GM12878 (cell line): ENCODE data around the gene GABRB1. TPM values are rescaled to one million over a fixed set of nuclear protein-coding genes. Genes with fewer than 3 reads are reported as not detected.

Experiments used
- ATAC-seq: fragments of 200-7000 bp; cut with Tn5 transposase; 3 replicates; pipeline ENCODE4 v1.9.1; 2020; ENCODE audit warnings: mild to moderate bottlenecking, moderate library complexity
- BruUV-seq: library from RNA; stranded (reverse); fragments of 400-500 nt; replicated peaks from 2 replicates; lab custom pipeline; 2021; lab: Mats Ljungman, UMichigan
- CTCF ChIA-PET: fragments of 300-600 bp; sonication (Branson Sonifier 250); formaldehyde crosslinking; extraction: SDS; loops from one replicate; lab custom pipeline; 2021; ENCODE audit warnings: inconsistent platforms; lab: Yijun Ruan, JAX
- POLR2A ChIA-PET: fragments of 350-600 bp; formaldehyde crosslinking; extraction: SDS; loops from one replicate; lab custom pipeline; 2021; ENCODE audit warnings: inconsistent platforms; lab: Charles Lee
- RAD21 ChIA-PET: fragments of 300-600 bp; sonication (Branson Sonifier 250); formaldehyde crosslinking; loops from one replicate; lab custom pipeline; 2023; ENCODE audit warnings: antibody characterized with exemption; ENCODE audit not compliant: unreplicated experiment; lab: Charles Lee
- SMC1A ChIA-PET: fragments of 300-600 bp; sonication (Branson Sonifier 250); formaldehyde crosslinking; loops from one replicate; lab custom pipeline; 2023; ENCODE audit not compliant: unreplicated experiment, uncharacterized antibody; lab: Charles Lee
- DNase-seq: peaks from one replicate; pipeline ENCODE4 v3.0.0-alpha.2; 2011; ENCODE audit warnings: low read depth, low spot score
- FAIRE-seq: peaks from 3 replicates; lab custom pipeline; 2011; peaks lifted over from hg19 to GRCh38; lab: Jason Lieb, UNC
- H2AFZ ChIP-seq: 2 replicates; pipeline ENCODE4 v1.6.0; 2011; ENCODE audit warnings: low read depth, low read length, control low read depth; ENCODE audit not compliant: control insufficient read depth
- H3K27ac ChIP-seq: 2 replicates; pipeline ENCODE4 v1.5.1; 2011; ENCODE audit warnings: control low read depth; ENCODE audit not compliant: control insufficient read depth, insufficient read depth
- H3K27me3 ChIP-seq, 2 experiments: replicated peaks in 1 of 2; 2 replicates each; pipeline versions ENCODE4 v1.6.0 to v1.6.1; 2011; ENCODE audit warnings: low read length in 1 of 2; ENCODE audit not compliant: control insufficient read depth in 2 of 2, insufficient read depth in 2 of 2
- H3K36me3 ChIP-seq, 2 experiments: 2 replicates each; pipeline ENCODE4 v1.5.1; 2011; ENCODE audit warnings: low read length in 1 of 2; ENCODE audit not compliant: control insufficient read depth in 2 of 2, insufficient read depth in 2 of 2
- H3K4me1 ChIP-seq: 2 replicates; pipeline ENCODE4 v1.6.1; 2011; ENCODE audit warnings: mild to moderate bottlenecking, low read length, moderate library complexity, mixed read lengths; ENCODE audit not compliant: control insufficient read depth, insufficient read depth
- H3K4me2 ChIP-seq: 2 replicates; pipeline ENCODE4 v1.6.0; 2011; ENCODE audit warnings: control low read depth; ENCODE audit not compliant: control insufficient read depth, insufficient read depth
- H3K4me3 ChIP-seq: fragments of 200-600 bp; sonication (generic); 2 replicates; pipeline ENCODE4 v1.5.1; 2016
- H3K79me2 ChIP-seq: 2 replicates; pipeline ENCODE4 v1.6.0; 2011; ENCODE audit warnings: low read length; ENCODE audit not compliant: control insufficient read depth, insufficient read depth
- H3K9ac ChIP-seq: 2 replicates; pipeline ENCODE4 v1.8.0; 2011; ENCODE audit warnings: low read length, control low read depth, mixed read lengths; ENCODE audit not compliant: control insufficient read depth, insufficient read depth
- H3K9me3 ChIP-seq: replicated peaks from 3 replicates; pipeline ENCODE4 v1.5.1; 2011; ENCODE audit warnings: mild to moderate bottlenecking, low read length; ENCODE audit not compliant: control insufficient read depth, insufficient read depth
- H4K20me1 ChIP-seq: 2 replicates; pipeline ENCODE4 v1.6.0; 2011; ENCODE audit not compliant: control insufficient read depth, insufficient read depth
- BMI1 ChIP-seq: fragments of 450-650 bp; IDR thresholded peaks from 2 replicates; pipeline ENCODE4 v1.6.1; 2016; ENCODE audit warnings: mild to moderate bottlenecking, moderate library complexity, borderline replicate concordance
- DPF2 ChIP-seq: fragments of 450-650 bp; IDR thresholded peaks from 2 replicates; pipeline ENCODE4 v1.6.1; 2017; ENCODE audit warnings: mild to moderate bottlenecking
- E2F4 ChIP-seq: IDR thresholded peaks from 2 replicates; pipeline ENCODE4 v1.6.1; 2012; ENCODE audit warnings: low read depth, low read length, improper control_type of control experiment
- KAT2A ChIP-seq: conservative IDR thresholded peaks from 2 replicates; pipeline ENCODE4 v1.6.1; 2011; ENCODE audit warnings: low read depth, low read length; ENCODE audit not compliant: control insufficient read depth
- KDM1A ChIP-seq: fragments of 200-600 bp; sonication (generic); IDR thresholded peaks from 2 replicates; pipeline ENCODE4 v1.6.1; 2016; ENCODE audit warnings: borderline replicate concordance
- POU2F2 ChIP-seq: IDR thresholded peaks from 3 replicates; pipeline ENCODE4 v1.6.1; 2011; ENCODE audit warnings: low read depth, mild to moderate bottlenecking, low read length, borderline replicate concordance
- RFX5 ChIP-seq: IDR thresholded peaks from 2 replicates; pipeline ENCODE4 v1.6.1; 2011; ENCODE audit warnings: low read depth, low read length, improper control_type of control experiment
- SIX5 ChIP-seq: IDR thresholded peaks from 2 replicates; pipeline ENCODE4 v1.6.1; 2011; ENCODE audit warnings: mild to moderate bottlenecking, low read depth, low read length, moderate library complexity; ENCODE audit not compliant: severe bottlenecking
- SREBF2 ChIP-seq: IDR thresholded peaks from 2 replicates; pipeline ENCODE4 v1.6.1; 2012; ENCODE audit warnings: mild to moderate bottlenecking, low read length
- TAF1 ChIP-seq: IDR thresholded peaks from 2 replicates; pipeline ENCODE4 v1.6.1; 2011; ENCODE audit warnings: mild to moderate bottlenecking, low read depth, low read length, borderline replicate concordance
- USF2 ChIP-seq: IDR thresholded peaks from 2 replicates; pipeline ENCODE4 v1.6.1; 2011; ENCODE audit warnings: low read depth, low read length, improper control_type of control experiment, borderline replicate concordance
- ZNF384 ChIP-seq: IDR thresholded peaks from 2 replicates; pipeline ENCODE4 v1.6.1; 2012; ENCODE audit warnings: low read depth, mild to moderate bottlenecking, low read length, improper control_type of control experiment, borderline replicate concordance
- WGBS: methylation state at CpG from one replicate; pipeline ENCODE4 v1.1.6; 2016; ENCODE audit warnings: low lambda C conversion rate; ENCODE audit not compliant: insufficient replicate concordance, insufficient coverage; ENCODE audit errors: missing lambda C conversion rate; 5-methylcytosine and 5-hydroxymethylcytosine counted together
- in situ Hi-C: fragments of 300-500 bp; cut with MboI; formaldehyde crosslinking; loops from 9 replicates; pipeline ENCODE4 v1.14.3; 2018; ENCODE audit warnings: mixed read lengths
- intact Hi-C: fragments of 100-400 bp; cut with micrococcal nuclease; formaldehyde crosslinking; loops from one replicate; pipeline ENCODE4 v1.14.2; 2022; ENCODE audit not compliant: unreplicated experiment
- polyA plus RNA-seq, 11 experiments: library from polyadenylated mRNA; depleted of rRNA in 4 of 11; unstranded in 6 of 11; stranded (reverse) in 5 of 11; fragments of >200 nt; fragmentation: Nextera tagmentation in 4 of 11; fragmentation: Illumina TruSeq in 1 of 11; extraction: Ambion mirVana in 4 of 11; extraction: Trizol in 1 of 11; gene quantifications; 1 replicate in 1 of 11; 2 replicates in 10 of 11; pipeline versions ENCODE4 v1.2.1 to v1.2.3, GENCODE V29; 2011 to 2016; ENCODE audit warnings: inconsistent platforms in 2 of 11, missing spikeins in 2 of 11, low read depth in 1 of 11
- total RNA-seq, 4 experiments: library from RNA; depleted of rRNA in 3 of 4; stranded (reverse); fragments of >200 nt in 3 of 4; fragmentation: Illumina TruSeq in 1 of 4; extraction: Trizol in 1 of 4; gene quantifications; 2 replicates each; pipeline versions ENCODE4 v1.2.1 to v1.2.3, GENCODE V29; 2013 to 2021

Gene GABRB1
- total and polyA plus RNA-seq, 10 of the 15 experiments (the other 5 are each of a cell fraction or from before 2014, with no cell fraction given) = 0.13 to 0.92 TPM; not detected in 8

GRCh38 chr4:47342796-47343195 lies 311.4 kb downstream of the GABRB1 start:
- RAD21 ChIA-PET = no interaction called here
- Histone ChIP-seq H2AFZ (no peak overlapping the region), H3K9ac (no peak overlapping the region), H3K36me3 (no peaks in the 10 kb centered on the region), H3K9me3 (no peaks in the 10 kb centered on the region), H3K4me2 (no peak overlapping the region), H4K20me1 (no peaks in the 10 kb centered on the region), H3K4me1 (no peaks in the 10 kb centered on the region), H3K27ac (no peak overlapping the region), H3K4me3 (no peak overlapping the region), H3K27me3 (no peaks in the 10 kb centered on the region; a peak in 1 of 4 replicates), H3K79me2 (no peaks in the 10 kb centered on the region)
- POLR2A ChIA-PET = no interaction called here
- no peak for DNase-seq
- no TSS peak for BruUV-seq
- intact Hi-C loops (no loop called here), in situ Hi-C loops (no loop called here)
- CTCF ChIA-PET = no interaction called here
- WGBS = 8% methylated on average over 4 of the region's 4 CpGs
- ATAC-seq = no peak
- SMC1A ChIA-PET = interaction anchor here (0.9 kb wide), 1 partner anchor 39 kb away, joined by 3 read pairs; no protein-coding TSS in a partner anchor
- FAIRE-seq = no peak
- TF ChIP-seq ZNF384 (no peak), KAT2A (no peak), KDM1A (no peak), BMI1 (no peak), SIX5 (no peak), POU2F2 (no peak), SREBF2 (no peak), E2F4 (no peak), RFX5 (no peak), USF2 (no peak), TAF1 (no peak), DPF2 (no peak)
